Neuronal stem cell (in vitro differentiated cells): Measurements from ENCODE around the gene RELN.

Experiments used
- DNase-seq: peaks from one replicate; pipeline ENCODE4 v3.0.0-alpha.2; 2013; ENCODE audit warnings: low spot score
- H2AFZ ChIP-seq: one replicate; pipeline ENCODE4 v1.6.1; 2013; ENCODE audit warnings: mild to moderate bottlenecking, low read length, inconsistent platforms
- H2AK5ac ChIP-seq: 2 replicates; pipeline ENCODE4 v1.6.1; 2013; ENCODE audit warnings: low read depth, mild to moderate bottlenecking, inconsistent platforms, low read length, moderate library complexity, mixed read lengths
- H2BK120ac ChIP-seq: 2 replicates; pipeline ENCODE4 v1.6.1; 2013; ENCODE audit warnings: low read depth, mild to moderate bottlenecking, inconsistent platforms, low read length, moderate library complexity, mixed read lengths
- H2BK12ac ChIP-seq: one replicate; pipeline ENCODE4 v1.6.1; 2013; ENCODE audit warnings: low read length, inconsistent platforms
- H2BK15ac ChIP-seq: 2 replicates; pipeline ENCODE4 v1.6.1; 2013; ENCODE audit warnings: mild to moderate bottlenecking, low read length, inconsistent platforms, mixed read lengths
- H2BK5ac ChIP-seq: one replicate; pipeline ENCODE4 v1.6.1; 2013; ENCODE audit warnings: inconsistent platforms, mild to moderate bottlenecking, low read length, moderate library complexity
- H3K14ac ChIP-seq: one replicate; pipeline ENCODE4 v1.6.1; 2013; ENCODE audit warnings: low read length, inconsistent platforms
- H3K18ac ChIP-seq: 2 replicates; pipeline ENCODE4 v1.6.1; 2013; ENCODE audit warnings: low read length, inconsistent platforms
- H3K23ac ChIP-seq: 2 replicates; pipeline ENCODE4 v1.6.1; 2013; ENCODE audit warnings: low read depth, mild to moderate bottlenecking, mixed read lengths, low read length, inconsistent platforms; ENCODE audit not compliant: poor library complexity
- H3K27ac ChIP-seq: replicated peaks from 3 replicates; pipeline ENCODE4 v1.5.1; 2013; ENCODE audit warnings: low read length, inconsistent platforms
- H3K27me3 ChIP-seq, 3 experiments: 2 replicates each; pipeline ENCODE4 v1.6.1; 2013; ENCODE audit warnings: low read length in 3 of 3, mild to moderate bottlenecking in 2 of 3, inconsistent platforms in 1 of 3, low read depth in 1 of 3, mixed read lengths in 1 of 3, moderate library complexity in 1 of 3; ENCODE audit not compliant: control insufficient read depth in 3 of 3, insufficient read depth in 3 of 3
- H3K36me3 ChIP-seq, 2 donors: replicated peaks in 1 of 2; 2 replicates each; pipeline ENCODE4 v1.6.1; 2013; ENCODE audit warnings: low read length in 2 of 2; ENCODE audit not compliant: control insufficient read depth in 2 of 2, insufficient read depth in 2 of 2
- H3K4ac ChIP-seq: 2 replicates; pipeline ENCODE4 v1.6.1; 2013; ENCODE audit warnings: inconsistent platforms, mild to moderate bottlenecking, low read length, moderate library complexity
- H3K4me1 ChIP-seq, 2 donors: 1 replicate in 1 of 2; 2 replicates in 1 of 2; pipeline ENCODE4 v1.6.1; 2013; ENCODE audit warnings: low read length in 2 of 2, low read depth in 1 of 2; ENCODE audit not compliant: control insufficient read depth in 2 of 2, insufficient read depth in 1 of 2
- H3K4me2 ChIP-seq: one replicate; pipeline ENCODE4 v1.6.1; 2013; ENCODE audit warnings: mild to moderate bottlenecking, low read length, inconsistent platforms; ENCODE audit not compliant: insufficient read depth, poor library complexity, severe bottlenecking
- H3K4me3 ChIP-seq, 2 donors: 2 replicates each; pipeline ENCODE4 v1.5.1; 2013; ENCODE audit warnings: low read length in 2 of 2, mild to moderate bottlenecking in 2 of 2, inconsistent platforms in 1 of 2, moderate library complexity in 1 of 2
- H3K79me1 ChIP-seq: one replicate; pipeline ENCODE4 v1.6.1; 2013; ENCODE audit warnings: low read depth, mild to moderate bottlenecking, inconsistent platforms, low read length, moderate library complexity
- H3K9ac ChIP-seq: one replicate; pipeline ENCODE4 v1.6.1; 2013; ENCODE audit warnings: mild to moderate bottlenecking, low read depth, low read length, inconsistent platforms; ENCODE audit not compliant: poor library complexity
- H3K9me3 ChIP-seq, 2 donors: replicated peaks in 1 of 2; 2 replicates each; pipeline versions ENCODE3 to v1.6.1; 2013; ENCODE audit warnings: low read length in 2 of 2, mild to moderate bottlenecking in 2 of 2, inconsistent platforms in 1 of 2, low read depth in 1 of 2, mixed read lengths in 1 of 2, moderate library complexity in 1 of 2; ENCODE audit not compliant: control insufficient read depth in 2 of 2, insufficient read depth in 1 of 2
- H4K8ac ChIP-seq: one replicate; pipeline ENCODE4 v1.6.1; 2013; ENCODE audit warnings: low read depth, mild to moderate bottlenecking, inconsistent platforms, low read length, moderate library complexity
- H4K91ac ChIP-seq: one replicate; pipeline ENCODE4 v1.6.1; 2013; ENCODE audit warnings: low read length, low read depth, mild to moderate bottlenecking, inconsistent platforms; ENCODE audit not compliant: poor library complexity
- WGBS, 2 donors: extraction: QIAGEN DNeasy Blood & Tissue Kit; methylation state at CpG; one replicate each; pipeline ENCODE4 v1.1.7; 2013; ENCODE audit warnings: missing lambda C conversion rate in 2 of 2, mixed read lengths in 1 of 2; ENCODE audit not compliant: insufficient read length in 2 of 2, insufficient replicate concordance in 1 of 2; ENCODE audit errors: extremely low coverage in 2 of 2; 5-methylcytosine and 5-hydroxymethylcytosine counted together

The RELN gene

DNA sequence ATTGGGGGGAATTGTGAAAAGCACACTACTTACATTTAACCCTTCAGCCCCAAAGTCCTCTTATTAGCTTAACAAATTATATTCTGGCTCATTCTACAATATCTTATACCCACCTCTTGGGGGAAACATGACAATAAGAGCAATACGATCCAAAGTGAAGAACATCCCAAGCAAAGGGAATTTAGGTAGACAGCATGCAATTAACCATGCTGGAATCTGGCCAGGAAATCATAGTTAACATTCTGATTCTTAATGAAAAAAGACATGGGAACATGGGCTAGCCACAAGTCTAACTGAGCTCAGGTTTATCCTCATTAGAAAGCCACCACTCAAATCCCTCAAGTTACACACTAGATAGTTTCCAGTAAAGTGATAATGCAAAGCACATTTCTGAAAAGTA is 301.5 kb downstream of the RELN start:
- Histone ChIP-seq H3K27ac (no peak overlapping the region), H2BK5ac (no peak overlapping the region), H2BK15ac (no peak overlapping the region), H3K4me3 (no peak overlapping the region), H3K18ac (no peak overlapping the region), H3K4me1 (peaks cover 0 to 2% of the 10 kb centered on the region in 2 donors), H3K4me2 (no peak overlapping the region), H3K4ac (no peak overlapping the region), H2BK12ac (no peak overlapping the region), H2AFZ (no peak overlapping the region), H4K91ac (no peak overlapping the region), H4K8ac (no peak overlapping the region), H3K14ac (no peak overlapping the region), H2AK5ac (no peak overlapping the region), H3K36me3 (no peaks in the 10 kb centered on the region), H3K9me3 (no peaks in the 10 kb centered on the region), H3K23ac (no peak overlapping the region), H3K9ac (no peak overlapping the region), H3K79me1 (no peaks in the 10 kb centered on the region), H2BK120ac (no peak overlapping the region), H3K27me3 (no peaks in the 10 kb centered on the region)
- no CpG with 5 or more reads among the region's 1 CpG for WGBS, 2 donors
- DNase-seq, result no peak

GRCh38 chr7:103687272-103687671 is 302.2 kb downstream of the RELN start:
- no peak overlapping the region for H2AK5ac ChIP-seq
- no peaks in the 10 kb centered on the region for H3K27me3 ChIP-seq
- H2BK12ac ChIP-seq, result no peak overlapping the region
- H3K9ac ChIP-seq, result no peak overlapping the region
- no peak overlapping the region for H3K27ac ChIP-seq
- H2BK120ac ChIP-seq, result no peak overlapping the region
- no peaks in the 10 kb centered on the region for H3K79me1 ChIP-seq
- no peak overlapping the region for H2BK5ac ChIP-seq
- H3K23ac ChIP-seq, result no peak overlapping the region
- H3K4ac ChIP-seq, result no peak overlapping the region
- no peak overlapping the region for H3K14ac ChIP-seq
- H3K9me3 ChIP-seq, result no peaks in the 10 kb centered on the region
- no peak overlapping the region for H4K8ac ChIP-seq
- DNase-seq, result no peak
- no peak overlapping the region for H2BK15ac ChIP-seq
- WGBS, 2 donors, result no CpG with 5 or more reads among the region's 1 CpG
- H3K4me2 ChIP-seq, result no peak overlapping the region
- H3K4me3 ChIP-seq, result no peak overlapping the region
- H3K36me3 ChIP-seq, result no peaks in the 10 kb centered on the region
- no peak overlapping the region for H2AFZ ChIP-seq
- no peak overlapping the region for H4K91ac ChIP-seq
- H3K18ac ChIP-seq, result no peak overlapping the region
- H3K4me1 ChIP-seq, result peaks cover 0 to 2% of the 10 kb centered on the region in 2 donors

DNA sequence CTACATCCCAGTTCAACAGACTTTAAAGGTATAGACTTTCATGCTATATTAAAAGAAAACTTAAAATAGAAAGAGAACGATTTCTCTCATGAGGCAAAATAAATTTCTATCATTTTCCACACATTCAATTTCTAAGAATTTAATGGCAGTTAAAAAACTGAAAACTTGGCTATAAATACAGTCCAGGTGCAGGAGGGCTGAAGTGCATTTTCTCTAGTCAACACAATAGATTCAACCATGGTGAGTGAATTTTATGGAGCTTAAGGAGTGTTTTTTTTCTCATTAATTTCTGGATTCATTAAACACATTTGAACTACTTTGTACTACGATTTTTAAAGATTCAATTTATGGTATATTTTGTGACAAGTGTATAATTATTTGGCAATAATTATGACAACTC is 302.7 kb downstream of the RELN start:
- no peak overlapping the region for H2BK15ac ChIP-seq
- H3K14ac ChIP-seq, result no peak overlapping the region
- no peak for DNase-seq
- H3K79me1 ChIP-seq, result no peaks in the 10 kb centered on the region
- no peak overlapping the region for H2BK120ac ChIP-seq
- no peak overlapping the region for H2BK5ac ChIP-seq
- H3K9me3 ChIP-seq, result no peaks in the 10 kb centered on the region
- H3K4me1 ChIP-seq, result peaks cover 0 to 2% of the 10 kb centered on the region in 2 donors
- no peak overlapping the region for H2AK5ac ChIP-seq
- no peak overlapping the region for H3K4me3 ChIP-seq
- no peak overlapping the region for H3K23ac ChIP-seq
- no CpG with 5 or more reads among the region's 2 CpGs for WGBS, 2 donors
- no peak overlapping the region for H3K27ac ChIP-seq
- H3K9ac ChIP-seq, result no peak overlapping the region
- no peak overlapping the region for H3K4me2 ChIP-seq
- no peak overlapping the region for H3K18ac ChIP-seq
- H4K91ac ChIP-seq, result no peak overlapping the region
- no peak overlapping the region for H3K4ac ChIP-seq
- no peak overlapping the region for H2BK12ac ChIP-seq
- H3K36me3 ChIP-seq, result no peaks in the 10 kb centered on the region
- H4K8ac ChIP-seq, result no peak overlapping the region
- no peaks in the 10 kb centered on the region for H3K27me3 ChIP-seq
- H2AFZ ChIP-seq, result no peak overlapping the region

GRCh38 chr7:103686064-103686463 is 303.4 kb downstream of the RELN start:
- Histone ChIP-seq H3K4ac (no peak overlapping the region), H3K4me3 (no peak overlapping the region), H2BK120ac (no peak overlapping the region), H3K18ac (no peak overlapping the region), H4K8ac (no peak overlapping the region), H3K27me3 (no peaks in the 10 kb centered on the region), H3K36me3 (no peaks in the 10 kb centered on the region), H4K91ac (no peak overlapping the region), H2BK5ac (no peak overlapping the region), H3K4me2 (no peak overlapping the region), H2BK12ac (no peak overlapping the region), H3K79me1 (no peaks in the 10 kb centered on the region), H2AFZ (no peak overlapping the region), H3K4me1 (peaks cover 0 to 2% of the 10 kb centered on the region in 2 donors), H3K23ac (no peak overlapping the region), H2BK15ac (no peak overlapping the region), H3K9ac (no peak overlapping the region), H2AK5ac (no peak overlapping the region), H3K14ac (no peak overlapping the region), H3K9me3 (no peaks in the 10 kb centered on the region), H3K27ac (no peak overlapping the region)
- no CpG with 5 or more reads among the region's 2 CpGs for WGBS, 2 donors
- DNase-seq, result no peak
